ENCODE results near the gene CA9. TPM values are rescaled to one million over a fixed set of nuclear protein-coding genes. Genes with fewer than 3 reads are reported as not detected.

Gene CA9
- total and polyA plus RNA-seq, 9 of the 15 experiments (the other 6 are each of a cell fraction or from before 2014, with no cell fraction given) = 0.15 to 10.6 (median 0.60) TPM; not detected in 4

GRCh38 chr9:35728041-35728971 is 54.6 kb downstream of the CA9 start (continued):
- TF ChIP-seq ZBTB7A (IDR thresholded peaks at IDR 0.05; ENCODE audit: borderline replicate concordance, control insufficient read depth, low read depth, low read length) = peak; percentile 28; the same call in 1 of the 2 replicates
- TF ChIP-seq ARID3A (IDR thresholded peaks at IDR 0.05; ENCODE audit: borderline replicate concordance, low read depth, low read length) = peak; percentile 62; the same call in 1 of the 2 replicates
- no peak for TF ChIP-seq YBX1 (IDR thresholded peaks at IDR 0.05)
- TF ChIP-seq CREM (IDR thresholded peaks at IDR 0.05; ENCODE audit: low read depth) = peak; percentile 70; the same call in 1 of the 2 replicates
- no peak for TF ChIP-seq RFX7 (CRISPR knock-in tag; IDR thresholded peaks at IDR 0.05)
- no peak for TF ChIP-seq CUX1 (CRISPR knock-in tag; IDR thresholded peaks at IDR 0.05)
- TF ChIP-seq TRIM28 (IDR thresholded peaks at IDR 0.05) = peak; percentile 36; the same call in 1 of the 2 replicates
- peak; percentile 69; the same call in 1 of the 2 replicates for TF ChIP-seq HMBOX1 (IDR thresholded peaks at IDR 0.05)
- TF ChIP-seq NFIC (IDR thresholded peaks at IDR 0.05) = peak; percentile 88
- TF ChIP-seq GTF3C2 (IDR thresholded peaks at IDR 0.05; ENCODE audit: borderline replicate concordance, extremely low read depth, insufficient read length) = no peak
- TF ChIP-seq ATF1 (CRISPR knock-in tag; IDR thresholded peaks at IDR 0.05) = no peak
- TF ChIP-seq ATF1 (tag; IDR thresholded peaks at IDR 0.05) = 0 out of 2 replicates have a peak, but pooled peaks have one; percentile 45
- TF ChIP-seq SRSF7 (optimal IDR thresholded peaks at IDR 0.05; ENCODE audit: low read depth, low read length) = no peak
- TF ChIP-seq MCM7 (IDR thresholded peaks at IDR 0.05) = no peak

All from K562 (cell line).